Dedifferentiated amniotic fluid mesenchymal stem cell (primary cell): ENCODE data around the gene SACS.
"Not testable (repeated sequence)": the region's sequence is repeated elsewhere in the genome, so short reads cannot be mapped to it uniquely, and the experiment has no call there.

ENCODE experiments used
- DNase-seq: peaks from one replicate; pipeline ENCODE4 v3.0.0-alpha.2; 2016; ENCODE audit errors: extremely low spot score

The SACS gene

DNA sequence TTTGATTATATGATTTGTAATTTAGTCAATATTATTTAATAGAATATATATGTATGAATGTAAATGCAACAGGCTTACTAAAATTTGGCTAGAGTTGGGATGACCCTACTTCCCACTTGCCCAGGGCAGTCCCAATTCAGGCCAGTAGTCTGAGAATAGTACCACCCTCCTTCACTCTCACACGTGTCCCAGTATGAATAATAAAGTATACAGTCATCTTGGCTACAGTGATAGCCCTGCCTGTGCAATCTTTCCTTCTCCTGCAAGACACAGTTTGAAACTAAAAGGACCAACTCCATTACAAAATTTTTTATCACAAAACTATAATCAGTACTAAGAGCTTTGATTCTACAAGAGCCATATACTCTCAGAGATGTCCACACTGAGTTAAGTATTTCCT is 76.2 kb downstream of the SACS start:
- DNase-seq: no peak

DNA sequence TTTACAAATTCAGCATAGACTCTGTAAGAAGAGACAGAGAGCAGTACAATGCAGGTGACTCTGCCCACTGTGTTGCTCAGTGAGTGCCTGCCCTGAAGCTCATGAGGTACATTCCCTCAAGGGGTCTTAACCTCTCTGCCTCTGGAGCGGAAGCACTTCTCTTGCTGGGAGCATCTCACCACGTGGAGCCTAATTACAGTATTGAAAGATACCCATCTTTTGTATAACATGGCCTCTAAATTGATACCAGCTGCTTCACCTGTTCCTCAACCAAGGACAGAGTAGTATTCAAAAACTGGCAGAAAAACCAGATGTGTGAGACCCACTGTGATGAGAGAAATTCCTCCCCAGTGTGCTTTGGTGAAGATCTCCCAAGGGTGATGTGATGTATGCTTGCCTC is 77.1 kb downstream of the SACS start:
- DNase-seq: no peak

DNA sequence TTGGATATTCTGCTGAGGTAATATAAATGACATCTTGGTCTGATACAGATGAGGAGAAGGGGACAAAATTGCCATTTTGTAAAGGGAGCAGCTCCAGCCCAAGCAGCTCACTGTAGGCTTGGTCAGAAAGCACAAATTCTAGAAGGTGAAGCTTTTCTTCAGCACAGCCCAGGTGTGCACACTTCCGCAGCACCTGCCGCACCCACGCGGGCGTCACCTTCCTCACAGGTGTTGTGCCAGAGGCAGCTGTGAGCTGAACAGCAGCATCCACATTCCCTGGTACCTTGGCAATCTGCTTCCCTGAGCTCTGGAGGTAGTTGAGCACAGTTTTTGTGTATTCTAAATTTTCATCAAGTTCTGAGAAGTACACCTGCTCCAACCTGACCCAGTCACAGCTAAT is 79.0 kb downstream of the SACS start:
- DNase-seq: no peak

DNA sequence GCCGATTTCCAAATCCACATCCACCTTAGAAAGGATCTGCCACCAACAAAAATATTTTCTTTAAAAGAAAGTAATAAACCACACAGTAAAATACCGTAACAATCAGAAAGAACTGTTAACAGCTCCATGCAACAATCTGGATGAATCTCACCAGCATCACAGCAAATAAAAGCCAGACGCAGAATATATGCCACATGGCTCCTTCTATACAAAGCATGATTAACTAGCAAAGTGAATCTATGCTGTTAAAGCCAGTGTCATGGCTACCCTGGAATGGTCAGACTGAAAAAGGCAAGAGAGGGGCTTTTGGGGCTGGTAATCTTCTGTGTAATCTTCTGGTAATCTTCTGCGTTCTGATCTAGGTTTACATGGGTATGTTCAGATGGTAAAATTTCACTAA is 81.3 kb downstream of the SACS start:
- no peak for DNase-seq

DNA sequence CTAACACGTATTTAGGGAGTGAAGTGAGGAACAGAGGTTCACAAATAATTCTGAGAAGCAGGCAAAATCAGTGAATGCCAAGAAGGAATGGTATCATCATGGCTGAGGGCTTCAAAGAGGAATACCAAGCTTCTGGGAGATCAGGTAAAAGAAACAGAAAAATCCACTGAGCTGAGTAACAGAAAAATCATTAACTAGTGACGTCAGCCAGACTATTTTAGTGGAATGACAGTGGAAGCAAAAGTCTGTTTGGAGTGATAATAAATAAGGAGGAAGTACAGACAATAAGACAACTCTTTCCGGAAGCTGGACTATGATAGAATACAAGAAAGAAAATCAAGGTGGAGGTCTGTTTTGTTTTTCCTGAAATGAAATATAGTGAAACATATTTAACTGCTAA is 83.5 kb downstream of the SACS start:
- DNase-seq: no peak

DNA sequence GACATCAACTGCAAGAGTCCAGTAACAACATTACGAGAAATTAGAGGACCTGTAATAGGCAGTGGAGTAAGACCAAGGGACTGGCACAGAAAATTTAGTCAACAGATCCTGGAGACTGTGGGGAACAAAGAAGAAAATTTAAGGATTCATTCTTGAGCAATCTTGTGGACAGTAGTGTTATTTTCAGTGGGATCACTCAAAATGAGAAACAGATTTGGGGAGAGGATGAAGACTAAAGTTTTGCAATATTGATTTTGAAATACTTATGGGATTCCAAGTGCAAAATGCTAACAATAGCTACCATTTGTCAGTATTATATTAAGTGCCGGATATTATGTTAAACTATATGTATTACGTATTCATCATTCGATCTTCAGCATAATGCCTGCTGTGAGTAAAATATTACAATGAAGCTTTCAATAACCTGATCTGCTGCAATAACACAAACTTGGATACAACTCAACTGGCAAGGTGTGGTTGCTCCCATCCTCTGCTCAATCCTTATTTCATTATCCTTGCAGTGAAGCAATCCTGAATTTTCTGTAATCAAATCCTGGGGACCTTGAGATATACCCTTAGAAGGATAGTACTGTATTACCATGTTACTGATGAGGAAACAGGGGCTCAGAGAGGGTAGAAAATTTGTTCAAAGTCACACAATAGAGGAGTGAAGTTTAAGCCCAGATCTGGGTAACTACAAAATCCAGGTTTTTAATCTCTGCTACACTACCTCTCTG is 84.2 kb downstream of the SACS start:
- no peak for DNase-seq

DNA sequence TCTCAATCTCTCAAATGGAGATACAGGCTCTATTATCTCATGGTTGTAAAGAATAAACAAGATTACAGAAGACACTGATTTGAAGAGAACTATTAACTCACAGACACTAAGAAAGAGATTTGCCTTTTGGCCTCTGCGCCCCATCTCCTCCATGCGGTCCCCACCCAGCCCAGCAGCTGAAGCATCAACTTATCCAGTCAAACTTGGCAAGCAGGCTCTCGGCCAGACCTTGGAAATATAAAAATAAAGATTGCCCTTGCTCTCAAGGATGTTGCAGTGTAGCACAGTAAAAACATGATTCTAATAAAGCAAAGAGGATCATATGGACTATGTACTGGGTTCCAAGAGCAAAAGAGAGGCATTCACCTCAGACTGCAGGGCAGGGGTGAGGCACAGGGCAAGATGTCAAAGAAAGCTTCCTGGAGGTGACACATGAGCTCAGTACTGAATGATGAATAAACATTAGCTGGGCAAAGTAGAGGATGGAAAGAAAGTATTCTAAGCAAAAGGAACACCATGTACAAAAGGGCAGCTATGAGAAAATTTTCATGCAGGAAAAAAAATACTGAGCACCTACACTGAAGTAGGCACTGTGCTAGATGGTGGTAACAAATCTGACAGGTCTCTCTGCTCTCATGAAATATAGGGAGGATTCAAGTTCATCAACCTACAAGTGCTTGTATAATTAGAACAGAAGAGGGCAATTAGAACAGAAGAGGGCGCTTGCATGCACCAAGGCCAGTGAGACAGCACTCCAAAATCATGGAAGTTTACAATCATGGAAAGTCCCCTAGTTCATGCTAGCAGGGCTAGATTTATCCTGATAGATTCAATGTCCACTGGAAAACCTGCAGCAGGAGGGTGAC is 85.0 kb downstream of the SACS start:
- DNase-seq: no peak

DNA sequence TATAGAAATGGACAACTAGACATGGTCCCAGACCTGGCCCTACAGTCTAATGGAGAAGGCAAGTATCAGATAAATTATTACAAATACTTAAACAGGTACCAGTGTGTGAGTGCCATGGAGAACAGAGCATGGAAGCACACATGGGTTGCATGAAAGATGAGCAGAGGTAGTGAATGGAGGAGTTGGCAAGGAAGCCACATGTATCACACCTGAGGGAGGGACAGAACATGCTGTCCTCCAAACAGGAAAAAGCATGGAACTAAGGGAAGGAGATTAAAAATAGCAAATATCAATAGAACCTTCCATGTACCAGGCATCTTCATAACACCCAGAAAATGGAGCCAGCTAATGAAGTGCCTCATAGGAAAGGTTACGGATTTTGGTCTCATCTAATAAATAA is 85.9 kb downstream of the SACS start:
- no peak for DNase-seq

DNA sequence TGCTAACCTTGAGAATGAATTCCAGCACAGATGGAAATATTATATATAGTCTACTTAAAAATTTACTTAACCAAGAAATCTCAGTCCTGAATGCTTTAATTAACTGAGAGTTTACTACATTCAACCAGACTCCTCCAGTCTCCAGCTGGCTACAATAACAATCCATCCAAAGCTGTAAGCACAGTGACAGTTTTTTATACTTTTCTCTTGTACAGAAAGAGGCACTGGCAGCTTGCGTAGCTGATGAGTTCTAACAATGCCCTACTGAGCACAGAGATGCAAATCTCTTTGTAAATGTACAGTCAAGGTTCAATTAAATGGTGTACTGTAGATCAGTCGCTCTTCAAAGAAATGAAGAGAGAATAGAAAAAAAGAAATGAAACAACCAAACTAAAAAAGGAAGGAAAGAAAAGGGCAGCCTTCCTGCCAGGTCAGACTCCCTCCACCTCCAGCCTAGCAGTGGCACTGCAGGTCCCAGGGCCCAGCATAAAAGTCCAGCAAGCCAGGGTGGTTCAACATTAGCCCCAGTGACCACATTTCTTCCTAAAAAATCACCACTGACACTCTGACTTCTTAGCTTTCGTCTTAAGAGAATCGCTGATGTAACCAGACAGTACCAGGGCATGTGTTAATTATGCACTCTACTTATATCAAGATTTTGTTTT is 88.4 kb downstream of the SACS start:
- no peak for DNase-seq

DNA sequence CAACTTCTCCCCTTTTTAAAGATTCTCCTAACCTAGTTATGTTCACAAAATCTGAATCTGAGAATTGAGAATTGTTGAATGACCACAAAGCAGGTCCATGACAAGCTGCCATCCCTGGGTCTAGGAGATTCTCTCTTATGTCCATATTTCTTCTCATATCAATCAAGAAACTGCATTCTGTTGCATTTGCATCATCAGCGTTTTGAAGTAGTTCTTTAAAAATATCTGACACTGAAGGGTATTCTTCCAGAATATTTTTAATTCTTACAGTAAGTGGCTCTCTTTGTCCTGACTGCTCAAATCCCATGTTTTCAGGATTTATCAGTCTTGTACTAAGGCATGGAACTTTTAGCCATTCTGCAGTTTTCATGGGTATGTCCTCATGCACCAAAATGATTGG is 94.3 kb downstream of the SACS start:
- no peak for DNase-seq

DNA sequence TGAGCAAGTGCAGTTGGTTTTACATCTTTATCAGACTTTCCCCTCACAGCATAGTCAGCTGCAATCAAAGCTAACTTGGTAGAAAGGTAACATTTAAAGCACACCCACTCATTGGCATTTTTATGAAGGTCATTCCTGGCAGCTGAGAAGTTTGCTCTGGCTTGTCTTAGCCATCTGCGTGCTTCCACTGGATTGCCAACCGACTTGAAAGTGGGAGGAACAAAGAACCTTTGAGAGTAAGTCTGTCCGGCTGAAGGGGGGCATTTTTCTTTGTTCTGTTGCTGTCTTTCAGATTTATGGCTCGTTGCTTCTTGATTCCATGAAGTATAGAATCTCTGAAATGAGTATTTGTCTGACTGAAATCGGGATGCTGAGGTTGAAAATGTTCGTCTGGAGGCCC is 103.1 kb downstream of the SACS start:
- DNase-seq: no peak

DNA sequence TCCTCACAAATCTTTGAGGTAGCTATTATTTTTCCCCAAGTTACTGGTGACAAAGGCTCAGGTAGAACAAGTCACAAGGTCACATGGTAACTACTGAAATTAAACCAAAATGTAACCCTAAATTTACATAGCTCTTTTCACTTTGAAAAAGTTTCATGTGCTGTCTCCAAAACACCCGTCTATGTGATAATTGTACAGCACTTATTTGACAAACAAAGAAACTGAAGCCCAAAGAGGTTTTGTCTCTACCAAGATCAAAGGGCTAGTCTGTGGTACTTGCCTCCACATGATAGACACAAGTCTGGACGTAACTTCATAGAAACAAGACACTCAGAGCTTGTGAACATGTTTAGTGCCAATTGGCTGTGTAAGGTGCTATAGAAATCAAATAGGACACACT is 108.3 kb downstream of the SACS start:
- DNase-seq: no peak

DNA sequence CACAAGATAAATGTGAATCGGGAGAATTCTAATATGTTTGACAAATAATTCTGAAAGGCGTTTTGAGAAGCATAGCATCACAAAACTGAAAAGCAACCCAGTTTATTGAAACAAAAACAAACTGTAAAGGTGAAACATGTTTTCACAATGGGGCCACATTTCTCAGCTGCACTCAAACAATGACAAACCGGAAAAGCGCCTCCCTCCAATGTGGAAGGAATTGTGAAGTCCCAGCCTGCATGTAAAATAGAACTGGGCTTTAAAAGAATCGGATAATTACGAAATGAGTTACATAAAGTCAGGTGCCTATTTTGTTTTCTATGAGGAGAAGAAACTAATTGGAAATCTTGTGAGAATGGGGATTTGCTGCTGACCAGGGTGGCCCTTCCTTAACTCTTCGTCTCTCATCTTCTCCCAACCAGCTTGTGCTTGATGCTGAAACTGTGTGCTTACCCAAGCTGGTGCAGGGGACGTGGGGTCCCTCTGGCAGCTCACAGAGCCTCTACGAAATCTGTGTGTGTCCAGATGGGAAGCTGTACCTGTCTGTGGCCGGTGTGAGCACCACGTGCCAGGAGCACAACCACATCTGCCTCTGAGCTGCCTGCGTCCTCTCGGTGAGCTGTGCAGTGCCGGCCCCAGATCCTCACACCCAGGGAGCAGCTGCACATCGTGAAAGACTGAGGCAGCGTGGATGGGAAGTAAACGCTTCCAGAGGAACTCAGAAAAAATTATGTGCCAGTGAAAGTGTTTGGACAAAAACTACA is 109.4 kb downstream of the SACS start:
- DNase-seq: no peak

DNA sequence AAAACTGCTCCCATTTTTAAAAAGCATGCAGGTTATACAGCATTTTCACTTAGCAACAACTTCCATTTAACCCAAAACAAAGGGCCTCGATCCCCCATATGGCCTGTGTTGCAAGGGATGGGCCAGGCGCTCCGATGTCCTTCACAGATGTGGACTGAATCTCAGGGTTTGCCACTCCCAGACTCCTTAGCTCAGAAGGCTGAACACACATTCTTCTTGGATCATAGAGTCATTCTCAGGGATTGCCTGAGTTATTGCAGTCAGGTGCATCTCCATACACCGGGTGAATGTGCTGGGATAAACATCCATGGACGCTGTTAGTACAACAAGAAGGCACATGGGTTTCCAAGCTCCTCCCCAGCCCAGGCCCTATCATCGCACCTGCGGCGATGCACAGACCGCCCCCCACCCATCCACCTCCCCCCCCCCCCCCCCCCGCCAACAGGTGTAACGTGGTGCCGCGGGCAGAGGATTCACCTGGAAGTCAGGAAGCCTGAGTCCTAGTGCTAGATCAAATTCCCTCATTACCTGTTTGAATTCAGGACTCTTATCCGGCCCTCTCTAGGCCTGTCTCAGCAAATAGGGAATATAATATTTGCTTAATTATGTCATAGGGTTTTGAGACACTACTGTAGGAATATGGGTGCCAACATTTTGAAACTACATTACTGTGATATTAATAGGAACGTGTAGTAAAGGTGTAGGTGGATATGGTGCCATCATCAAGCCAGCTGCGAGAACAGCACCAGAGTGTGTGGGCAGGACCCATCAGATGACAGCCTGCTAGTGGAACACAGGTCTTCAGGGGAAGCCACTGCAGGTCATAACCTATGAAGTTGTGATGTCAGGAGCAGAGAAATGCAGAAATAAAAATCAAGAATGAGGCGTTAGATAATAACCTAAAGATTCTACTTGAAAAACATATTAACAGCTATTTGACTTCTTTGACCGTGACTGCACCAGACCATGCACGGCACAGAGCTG is 110.9 kb downstream of the SACS start:
- DNase-seq: no peak

DNA sequence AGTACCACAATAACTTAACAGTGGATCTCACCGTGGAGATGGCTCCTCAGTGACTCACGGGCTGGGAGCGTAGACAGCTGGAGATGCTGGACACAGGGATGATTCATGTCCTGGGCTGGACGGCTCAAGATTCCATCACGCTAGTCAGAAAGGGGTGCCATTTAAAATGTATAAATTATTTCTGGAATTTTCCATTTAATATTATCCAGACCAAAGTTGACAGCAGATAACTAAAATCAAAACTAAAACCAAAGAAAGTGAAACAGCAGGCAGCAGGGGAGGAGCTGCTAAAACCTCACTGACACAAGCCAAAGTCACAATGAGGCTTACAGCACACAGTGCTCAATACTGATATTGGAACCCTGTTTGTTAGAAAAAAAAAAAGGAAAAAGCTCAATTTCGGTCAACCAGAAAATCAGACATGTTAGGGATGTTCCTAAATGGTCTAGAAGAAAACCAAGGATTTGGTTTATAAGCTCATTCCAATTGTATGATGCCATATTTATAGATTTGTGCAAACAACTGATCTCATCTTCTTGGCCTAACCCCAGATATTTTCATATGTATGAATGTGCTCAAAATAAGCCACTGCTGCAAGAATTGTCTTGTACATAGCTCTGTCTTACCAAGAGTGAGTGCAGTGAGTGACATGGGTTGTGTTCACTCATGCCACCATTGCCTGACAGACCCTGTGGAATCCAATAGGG is 111.8 kb downstream of the SACS start:
- DNase-seq: peak; percentile 94

DNA sequence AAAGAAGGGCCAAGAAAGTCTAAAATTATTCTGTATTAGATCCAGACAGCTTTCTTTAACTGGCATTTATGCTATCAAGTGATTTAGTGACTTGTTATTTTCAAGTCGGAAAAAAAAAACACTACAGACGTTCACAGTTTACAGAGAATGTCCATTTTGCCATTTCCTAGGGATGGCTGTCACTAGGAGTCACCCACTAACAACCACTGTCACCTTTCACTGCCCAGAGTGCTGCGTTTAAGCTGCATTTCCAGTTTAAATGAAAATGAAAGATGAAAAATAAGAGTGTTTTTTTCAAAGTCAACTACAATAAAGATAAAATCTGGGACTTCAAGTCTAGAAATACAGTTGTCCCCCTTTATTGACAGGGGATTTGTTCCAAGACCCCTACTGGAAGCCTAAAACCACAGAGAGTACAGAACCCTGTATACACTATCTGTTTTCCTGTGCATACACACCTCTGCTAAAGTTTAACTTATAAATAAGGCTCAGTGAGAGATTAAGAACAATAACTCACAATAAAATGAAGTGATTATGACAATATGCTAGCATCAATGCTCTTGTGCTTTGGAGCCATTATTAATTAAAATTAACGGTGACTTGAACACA is 112.5 kb downstream of the SACS start:
- DNase-seq: no peak

DNA sequence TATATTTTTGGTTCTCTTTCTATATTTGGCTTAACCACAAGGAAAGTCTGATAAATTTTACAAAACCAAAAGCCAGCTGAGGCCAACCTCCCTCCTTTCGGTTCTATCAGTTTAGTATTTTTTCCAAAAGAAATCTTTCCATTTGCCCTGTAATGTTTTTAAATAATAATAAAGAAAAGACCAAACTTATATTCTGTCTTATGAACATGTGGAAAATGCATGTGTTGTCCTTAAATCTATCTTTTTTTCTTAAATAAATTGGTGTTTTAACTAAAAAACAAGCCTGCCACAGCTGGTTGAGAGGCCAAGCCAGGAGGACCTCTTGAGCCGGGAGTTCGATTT is 113.6 kb downstream of the SACS start:
- DNase-seq: no peak

DNA sequence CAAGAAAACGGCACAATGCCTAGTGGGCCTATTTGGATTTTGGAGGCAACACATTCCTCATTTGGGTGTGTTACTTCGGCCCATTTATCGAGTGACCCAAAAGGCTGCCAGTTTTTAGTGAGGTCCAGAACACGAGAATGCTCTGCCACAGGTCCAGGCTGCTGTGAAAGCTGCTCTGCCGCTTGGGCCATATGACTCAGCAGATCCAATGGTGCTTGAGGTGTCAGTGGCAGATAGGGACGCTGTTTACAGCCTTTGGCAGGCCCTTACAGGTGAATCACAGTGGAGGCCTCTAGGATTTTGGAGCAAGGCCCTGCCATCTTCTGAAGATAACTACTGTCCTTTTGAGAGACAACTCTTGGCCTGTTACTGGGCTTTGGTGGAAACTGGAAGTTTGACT is 118.7 kb downstream of the SACS start:
- DNase-seq: not testable (repeated sequence)

DNA sequence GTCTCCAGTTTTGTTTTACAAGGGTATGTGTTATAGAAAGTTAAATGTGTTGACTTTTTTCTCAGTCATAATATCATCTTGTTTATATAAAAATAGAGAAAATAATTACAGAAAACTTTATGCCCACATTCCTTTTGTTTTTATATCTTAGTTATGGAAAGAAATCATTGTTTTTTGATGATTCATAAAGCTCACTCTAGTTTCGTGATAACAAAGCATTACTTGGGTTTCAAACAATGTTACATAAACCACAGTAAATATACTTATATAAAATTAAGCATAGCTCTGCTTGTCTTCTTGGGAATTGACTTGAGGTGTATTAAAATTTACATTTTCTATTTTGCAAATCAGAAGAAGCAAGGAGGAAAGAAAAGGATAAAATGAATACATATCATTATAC is 140.9 kb downstream of the SACS start:
- DNase-seq: peak; percentile 45

DNA sequence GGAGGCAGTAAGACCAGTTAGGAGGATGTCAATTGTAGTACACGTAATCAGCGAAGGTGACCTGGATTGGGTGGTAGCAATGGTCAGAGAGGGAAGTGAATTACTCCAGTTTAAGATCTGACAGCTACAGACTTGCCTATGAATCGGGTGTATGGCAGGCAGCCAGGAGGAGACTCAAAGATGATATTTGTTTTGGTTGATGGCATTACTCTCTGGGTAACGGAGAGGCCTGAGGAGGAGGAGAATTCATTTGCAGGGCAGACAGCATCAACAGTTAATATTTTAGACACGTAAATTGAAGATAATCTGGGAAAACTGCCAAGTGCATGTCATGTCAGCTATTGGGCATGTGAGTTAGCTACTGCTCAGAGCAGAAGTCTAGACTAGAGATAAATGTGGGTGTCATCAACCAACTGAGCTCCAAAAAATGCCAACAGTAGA is 143.6 kb downstream of the SACS start:
- DNase-seq: no peak
